Measurements from ENCODE around the gene R3HDM4. TPM values are rescaled to one million over a fixed set of nuclear protein-coding genes. Genes with fewer than 3 reads are reported as not detected.
A peak's percentile ranks its signal among the peaks of the same experiment; 100 is the strongest.

R3HDM4 gene
- total RNA-seq, 2 donors from 2014 or later, result 37.6 to 42.4 TPM

DNA sequence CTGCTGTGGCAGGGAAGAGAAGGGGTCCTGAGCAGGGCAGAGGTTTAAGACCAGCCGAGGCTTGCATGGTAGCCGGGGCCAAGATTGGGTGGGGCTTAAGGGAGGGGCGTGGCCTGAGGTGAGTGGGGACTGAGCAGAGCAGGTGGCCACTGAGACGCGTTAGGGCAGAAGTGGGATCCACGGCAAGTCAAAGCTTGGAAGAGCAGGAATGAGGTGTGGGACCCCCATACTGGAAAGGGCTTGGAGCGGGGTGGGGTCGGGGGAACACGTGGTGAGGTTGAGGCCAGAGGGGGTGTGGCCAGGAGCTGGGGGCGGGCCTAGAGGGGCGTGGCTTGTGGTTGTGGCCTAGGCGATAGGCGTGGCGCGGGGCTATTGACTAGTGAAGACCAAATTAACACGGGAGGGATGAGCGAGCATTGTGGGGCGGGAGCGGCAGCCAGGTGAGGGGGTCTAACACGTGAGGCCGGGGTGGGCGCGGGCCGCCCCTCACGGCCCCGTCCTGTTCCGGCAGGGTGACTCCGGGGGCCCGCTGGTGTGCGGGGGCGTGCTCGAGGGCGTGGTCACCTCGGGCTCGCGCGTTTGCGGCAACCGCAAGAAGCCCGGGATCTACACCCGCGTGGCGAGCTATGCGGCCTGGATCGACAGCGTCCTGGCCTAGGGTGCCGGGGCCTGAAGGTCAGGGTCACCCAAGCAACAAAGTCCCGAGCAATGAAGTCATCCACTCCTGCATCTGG is 50.3 kb downstream of the R3HDM4 start:
- no peak for ATAC-seq (ENCODE audit: insufficient number of reproducible peaks, low FRiP score, low read depth)
- Histone ChIP-seq H3K4me3 (peak overlapping the region; percentile 25), H3K9me3 (no peaks in the 10 kb centered on the region), H3K36me3 (peaks cover 2% of the 10 kb centered on the region), H3K27ac (no peak overlapping the region), H3K27me3 (replicated peaks; ENCODE audit: insufficient read depth) (peaks cover 7% of the 10 kb centered on the region), H3K4me1 (ENCODE audit: control insufficient read depth in 1 of 2, low read depth in 2 of 2) (peaks cover 0 to 11% of the 10 kb centered on the region in 2 donors)
- DNase-seq (ENCODE audit: low spot score), result no peak
- TF ChIP-seq, protein P1, sequence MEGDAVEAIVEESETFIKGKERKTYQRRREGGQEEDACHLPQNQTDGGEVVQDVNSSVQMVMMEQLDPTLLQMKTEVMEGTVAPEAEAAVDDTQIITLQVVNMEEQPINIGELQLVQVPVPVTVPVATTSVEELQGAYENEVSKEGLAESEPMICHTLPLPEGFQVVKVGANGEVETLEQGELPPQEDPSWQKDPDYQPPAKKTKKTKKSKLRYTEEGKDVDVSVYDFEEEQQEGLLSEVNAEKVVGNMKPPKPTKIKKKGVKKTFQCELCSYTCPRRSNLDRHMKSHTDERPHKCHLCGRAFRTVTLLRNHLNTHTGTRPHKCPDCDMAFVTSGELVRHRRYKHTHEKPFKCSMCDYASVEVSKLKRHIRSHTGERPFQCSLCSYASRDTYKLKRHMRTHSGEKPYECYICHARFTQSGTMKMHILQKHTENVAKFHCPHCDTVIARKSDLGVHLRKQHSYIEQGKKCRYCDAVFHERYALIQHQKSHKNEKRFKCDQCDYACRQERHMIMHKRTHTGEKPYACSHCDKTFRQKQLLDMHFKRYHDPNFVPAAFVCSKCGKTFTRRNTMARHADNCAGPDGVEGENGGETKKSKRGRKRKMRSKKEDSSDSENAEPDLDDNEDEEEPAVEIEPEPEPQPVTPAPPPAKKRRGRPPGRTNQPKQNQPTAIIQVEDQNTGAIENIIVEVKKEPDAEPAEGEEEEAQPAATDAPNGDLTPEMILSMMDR (IDR thresholded peaks at IDR 0.05), result no peak

DNA sequence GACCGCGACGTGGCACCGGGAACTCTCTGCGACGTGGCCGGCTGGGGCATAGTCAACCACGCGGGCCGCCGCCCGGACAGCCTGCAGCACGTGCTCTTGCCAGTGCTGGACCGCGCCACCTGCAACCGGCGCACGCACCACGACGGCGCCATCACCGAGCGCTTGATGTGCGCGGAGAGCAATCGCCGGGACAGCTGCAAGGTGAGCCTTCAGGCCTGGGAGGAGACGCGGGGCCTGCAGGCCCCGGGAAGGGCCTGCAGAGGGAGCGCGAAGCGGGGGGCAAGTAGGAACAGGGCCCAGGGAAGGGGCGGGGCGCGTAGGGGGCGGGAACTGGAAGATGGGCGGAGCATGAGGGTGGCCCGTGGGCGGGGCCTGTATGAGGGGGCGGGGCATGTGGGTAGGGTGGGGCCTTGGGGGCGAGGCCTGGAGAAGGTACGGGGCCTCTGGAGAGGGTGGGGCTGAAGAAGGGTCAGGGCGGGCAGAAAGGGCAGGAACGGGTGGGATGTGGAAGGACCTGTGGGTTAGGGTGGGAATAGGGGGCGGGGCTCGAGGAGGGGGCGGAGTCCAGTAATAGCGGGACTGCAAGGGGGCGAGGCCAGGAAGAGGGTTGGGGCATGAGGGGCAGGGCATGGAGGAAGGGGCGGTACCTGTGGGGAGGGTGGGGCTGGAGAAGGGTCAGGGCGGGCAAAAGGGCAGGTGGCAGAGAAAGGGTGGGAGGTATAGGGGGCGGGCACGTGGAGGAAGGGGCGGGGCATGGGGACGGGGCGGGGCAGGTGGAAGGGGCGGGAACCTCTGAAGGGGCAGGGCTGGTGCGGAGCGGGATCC is 51.1 kb downstream of the R3HDM4 start:
- H3K27me3 ChIP-seq (replicated peaks; ENCODE audit: insufficient read depth), result peaks cover 7% of the 10 kb centered on the region

GRCh38 chr19:861141-861755 is 51.8 kb downstream of the R3HDM4 start:
- TF ChIP-seq, protein P1 (IDR thresholded peaks at IDR 0.05), result no peak
- ATAC-seq (ENCODE audit: insufficient number of reproducible peaks, low FRiP score, low read depth) (no peak), DNase-seq (ENCODE audit: low spot score) (no peak)
- H3K4me3 ChIP-seq, result no peak overlapping the region
- no peaks in the 10 kb centered on the region for H3K9me3 ChIP-seq
- no peak overlapping the region for H3K27ac ChIP-seq
- H3K4me1 ChIP-seq (ENCODE audit: control insufficient read depth in 1 of 2, low read depth in 2 of 2), result peaks cover 0 to 11% of the 10 kb centered on the region in 2 donors
- H3K36me3 ChIP-seq, result no peaks in the 10 kb centered on the region
- H3K27me3 ChIP-seq (replicated peaks; ENCODE audit: insufficient read depth), result peaks cover 7% of the 10 kb centered on the region

More for the DNA sequence above, 51.1 kb downstream of the R3HDM4 start:
- no peaks in the 10 kb centered on the region for H3K9me3 ChIP-seq
- H3K4me3 ChIP-seq, result no peak overlapping the region
- no peak for DNase-seq (ENCODE audit: low spot score)
- ATAC-seq (ENCODE audit: insufficient number of reproducible peaks, low FRiP score, low read depth), result no peak
- no peaks in the 10 kb centered on the region for H3K36me3 ChIP-seq
- TF ChIP-seq, protein P1 (IDR thresholded peaks at IDR 0.05), result no peak
- H3K27ac ChIP-seq, result no peak overlapping the region
- H3K4me1 ChIP-seq (ENCODE audit: control insufficient read depth in 1 of 2, low read depth in 2 of 2), result peaks cover 0 to 11% of the 10 kb centered on the region in 2 donors

DNA sequence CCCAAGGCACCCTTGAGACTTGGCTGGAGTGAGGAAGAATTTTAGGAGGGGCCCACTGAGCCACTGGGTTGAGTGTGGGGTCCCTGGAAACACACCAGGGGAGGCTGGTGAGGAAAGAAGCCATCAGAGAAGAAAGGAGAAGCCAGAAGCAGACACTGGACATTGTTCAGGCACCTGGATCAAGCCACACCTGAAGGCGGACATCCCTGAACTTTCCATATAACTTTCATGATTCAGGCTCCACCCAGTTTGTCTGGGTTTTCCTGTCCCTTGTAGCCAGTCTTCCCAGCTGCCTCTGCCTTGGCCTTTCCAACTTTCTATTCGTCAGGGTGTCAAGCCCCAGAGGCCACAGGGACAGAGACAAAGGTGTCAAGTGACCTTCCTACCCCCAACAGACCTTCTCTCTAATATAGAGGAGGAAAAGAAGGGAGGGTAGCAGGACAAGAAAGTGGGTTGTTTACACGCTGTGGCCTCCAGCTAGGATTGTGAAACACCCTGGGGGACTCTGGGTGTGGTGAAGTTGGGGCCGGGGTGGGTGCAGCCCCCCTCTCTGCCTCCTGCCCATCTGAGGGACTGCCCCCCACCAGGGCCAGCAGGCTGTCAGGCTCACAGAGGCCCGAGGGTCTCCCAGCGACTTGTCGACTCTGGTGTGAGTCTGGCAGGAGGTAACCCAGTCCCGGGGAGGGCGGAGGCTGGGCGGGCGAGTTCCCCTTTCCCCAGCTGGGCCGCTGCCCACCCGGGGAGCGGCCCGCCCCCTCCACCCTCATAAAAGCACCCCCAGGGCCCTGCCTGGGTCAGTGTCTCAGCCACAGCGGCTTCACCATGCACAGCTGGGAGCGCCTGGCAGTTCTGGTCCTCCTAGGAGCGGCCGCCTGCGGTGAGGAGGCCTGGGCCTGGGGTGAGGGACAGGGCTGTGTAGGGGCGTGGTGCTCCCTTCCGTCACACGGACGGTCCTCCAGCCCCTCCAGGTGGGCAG is 53.9 kb downstream of the R3HDM4 start, which contains the start of gene CFD:
CFD (plus strand) TSS at position 797 of the 976 bp plus-strand sequence; CDS start at position 823, 26 bp downstream.
- Histone ChIP-seq H3K27ac (peak within 1 kb of the TSS in 1 of 2 donors; percentile 17), H3K9me3 (no peaks in the 10 kb centered on the region), H3K4me1 (ENCODE audit: control insufficient read depth in 1 of 2, low read depth in 2 of 2) (peaks cover 0 to 11% of the 10 kb centered on the region in 2 donors), H3K27me3 (replicated peaks; ENCODE audit: insufficient read depth) (peaks cover 7% of the 10 kb centered on the region), H3K4me3 (peak within 1 kb of the TSS; percentile 50), H3K36me3 (no peaks in the 10 kb centered on the region)
- TF ChIP-seq, protein P1 (IDR thresholded peaks at IDR 0.05), result no peak
- no peak for DNase-seq (ENCODE audit: low spot score)
- no peak for ATAC-seq (ENCODE audit: insufficient number of reproducible peaks, low FRiP score, low read depth)
